Stimulated activated CD8-positive, alpha-beta memory T cell treated with anti-CD3 and anti-CD28 coated beads, Interleukin-4, amount 100 ng/mL, for 4 hours (primary cell): ENCODE data around the gene ZBTB44.
"Not testable (repeated sequence)": the region's sequence is repeated elsewhere in the genome, so short reads cannot be mapped to it uniquely, and the experiment has no call there.

ENCODE experiments used
- DNase-seq, 2 donors: peaks; one replicate each; pipeline ENCODE4 v3.0.0-alpha.2; 2020; ENCODE audit warnings: low read depth in 2 of 2, low spot score in 1 of 2

Gene ZBTB44

DNA sequence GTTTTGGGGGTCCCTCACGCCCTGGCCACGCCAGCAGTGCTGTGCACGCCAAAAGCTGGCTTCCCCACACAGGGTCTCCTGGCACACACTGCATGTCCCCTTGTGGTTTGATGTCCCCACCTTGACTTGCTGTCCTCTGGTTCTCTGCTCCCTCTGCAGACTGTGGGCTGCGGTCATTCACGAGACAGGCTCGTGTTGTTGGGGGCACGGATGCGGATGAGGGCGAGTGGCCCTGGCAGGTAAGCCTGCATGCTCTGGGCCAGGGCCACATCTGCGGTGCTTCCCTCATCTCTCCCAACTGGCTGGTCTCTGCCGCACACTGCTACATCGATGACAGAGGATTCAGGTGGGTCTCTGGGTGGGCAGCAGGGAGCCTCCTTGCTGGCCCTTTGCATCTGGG, 114.9 kb downstream of the ZBTB44 start:
- no peak for DNase-seq

DNA sequence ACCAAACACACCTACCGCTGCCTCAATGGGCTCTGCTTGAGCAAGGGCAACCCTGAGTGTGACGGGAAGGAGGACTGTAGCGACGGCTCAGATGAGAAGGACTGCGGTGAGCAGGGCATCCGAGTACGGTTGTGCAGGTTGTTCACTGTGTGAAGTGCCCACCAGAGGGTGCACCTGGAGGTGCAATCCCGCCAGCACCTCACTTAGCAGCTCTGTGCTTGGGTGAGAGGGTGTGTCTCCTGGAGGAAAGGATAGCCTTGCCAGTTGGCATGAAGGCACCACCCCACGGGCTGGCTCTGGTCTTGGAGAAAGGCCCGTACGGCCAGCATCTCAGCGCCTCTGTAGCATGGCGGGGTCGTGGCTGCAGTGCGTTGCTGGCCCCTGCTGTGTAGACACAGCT, 115.8 kb downstream of the ZBTB44 start:
- DNase-seq: no peak

- DNase-seq: no peak
Measured at GRCh38 chr11:130198292-130198691, 116.4 kb downstream of the ZBTB44 start.

DNA sequence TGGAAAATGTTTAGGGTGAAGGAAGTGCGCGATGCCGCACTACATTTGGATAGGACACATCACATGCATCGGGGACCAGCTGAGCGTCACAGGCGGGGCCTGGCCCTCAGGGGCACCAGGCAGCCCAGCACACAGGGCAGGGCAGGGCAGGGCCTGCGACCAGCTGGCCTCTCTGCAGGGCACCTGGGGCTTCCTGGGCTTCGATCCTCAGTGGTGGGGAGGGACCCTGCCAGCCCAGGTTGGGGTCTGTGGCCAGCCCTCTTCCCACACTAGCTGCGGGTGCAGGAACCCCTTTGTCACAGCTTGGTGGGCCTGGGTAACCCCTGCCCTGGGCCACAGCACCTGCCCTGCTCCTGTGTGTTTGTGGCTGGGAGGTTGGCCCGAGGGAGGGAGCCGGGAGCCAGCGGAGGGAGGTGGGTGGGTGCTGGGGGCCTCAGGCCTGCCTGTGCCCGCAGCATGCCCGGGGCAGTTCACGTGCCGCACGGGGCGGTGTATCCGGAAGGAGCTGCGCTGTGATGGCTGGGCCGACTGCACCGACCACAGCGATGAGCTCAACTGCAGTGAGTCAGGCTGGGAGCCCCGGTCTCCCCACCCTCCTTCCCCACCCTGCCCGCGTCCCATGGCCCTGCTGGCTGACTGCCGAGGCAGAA, 117.2 kb downstream of the ZBTB44 start:
- DNase-seq: no peak

GRCh38 chr11:130194241-130195023, 120.3 kb downstream of the ZBTB44 start:
- DNase-seq: no peak

DNA sequence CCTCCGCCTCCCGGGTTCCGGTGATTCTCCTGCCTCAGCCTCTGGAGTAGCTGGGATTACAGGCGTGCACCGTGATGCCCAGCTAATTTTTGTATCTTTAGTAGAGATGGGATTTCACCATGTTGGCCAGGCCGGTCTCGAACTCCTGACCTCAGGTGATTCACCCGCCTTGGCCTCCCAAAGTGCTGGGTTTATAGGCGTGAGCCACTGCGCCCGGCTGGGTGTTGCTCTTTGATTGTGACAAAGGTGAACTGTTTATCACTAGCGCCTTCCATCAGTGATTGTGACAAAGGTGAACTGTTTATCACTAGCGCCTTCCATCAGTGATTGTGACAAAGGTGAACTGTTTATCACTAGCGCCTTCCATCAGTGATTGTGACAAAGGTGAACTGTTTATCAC, 121.2 kb downstream of the ZBTB44 start:
- not testable (repeated sequence) for DNase-seq

- no peak for DNase-seq
Measured at GRCh38 chr11:130192845-130193267, 121.9 kb downstream of the ZBTB44 start.

DNA sequence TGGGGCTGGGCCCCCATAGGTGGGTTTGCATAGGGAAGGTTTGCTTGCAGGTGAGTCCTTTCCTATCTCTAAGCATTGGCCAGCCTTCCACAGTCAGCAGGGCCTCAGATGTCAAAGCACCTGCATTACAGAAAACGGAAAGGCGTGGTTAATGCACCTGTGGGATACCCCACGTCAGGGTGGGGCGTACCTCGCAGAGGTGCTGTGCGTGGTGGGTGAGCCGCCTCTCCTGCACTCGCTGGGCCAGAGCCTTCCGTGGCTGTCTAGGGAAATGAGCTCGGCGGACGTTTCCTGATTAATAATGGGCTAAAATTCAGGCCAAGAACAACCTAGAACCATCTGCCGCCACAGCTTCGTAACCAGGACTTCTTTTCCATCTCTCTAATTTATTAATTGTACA, 122.8 kb downstream of the ZBTB44 start:
- DNase-seq: no peak

GRCh38 chr11:130190371-130190881, 124.3 kb downstream of the ZBTB44 start:
- DNase-seq: no peak

- no peak for DNase-seq
Measured at GRCh38 chr11:130189492-130190210, 125.1 kb downstream of the ZBTB44 start.

DNA sequence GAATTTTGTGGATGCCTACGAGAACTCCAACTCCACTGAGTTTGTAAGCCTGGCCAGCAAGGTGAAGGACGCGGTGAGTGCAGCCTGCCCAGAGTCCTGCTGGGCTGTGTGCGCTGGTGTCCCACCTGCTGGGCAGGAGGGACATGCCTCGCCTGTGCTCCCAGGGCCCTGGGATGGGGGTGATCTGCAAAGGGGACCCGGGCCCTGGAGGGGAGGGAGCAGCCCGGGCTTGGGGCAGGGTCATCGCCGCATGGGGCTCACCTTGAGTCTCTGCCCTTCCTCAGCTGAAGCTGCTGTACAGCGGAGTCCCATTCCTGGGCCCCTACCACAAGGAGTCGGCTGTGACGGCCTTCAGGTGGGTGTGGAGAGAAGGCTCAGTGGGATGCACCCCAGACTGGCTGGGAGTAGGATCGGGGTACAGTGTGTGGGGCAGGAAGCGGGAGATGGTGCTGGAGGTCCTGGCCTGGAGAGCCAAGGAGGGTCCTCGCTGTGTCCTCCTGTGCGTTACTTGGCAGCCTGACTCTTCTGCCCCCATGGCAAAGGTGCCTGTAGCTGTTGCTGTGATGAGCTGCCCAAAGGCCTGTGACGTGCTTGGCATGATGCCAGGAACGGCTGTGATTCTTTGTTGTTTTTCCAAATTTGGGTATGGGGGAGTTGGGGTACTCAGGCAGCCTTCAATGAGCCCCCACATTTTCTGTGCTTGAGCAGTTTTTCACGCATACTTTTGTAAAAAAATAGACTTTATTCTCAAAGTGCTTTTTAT, 126.0 kb downstream of the ZBTB44 start:
- no peak for DNase-seq

GRCh38 chr11:130188047-130188446, 126.7 kb downstream of the ZBTB44 start:
- DNase-seq: no peak

DNA sequence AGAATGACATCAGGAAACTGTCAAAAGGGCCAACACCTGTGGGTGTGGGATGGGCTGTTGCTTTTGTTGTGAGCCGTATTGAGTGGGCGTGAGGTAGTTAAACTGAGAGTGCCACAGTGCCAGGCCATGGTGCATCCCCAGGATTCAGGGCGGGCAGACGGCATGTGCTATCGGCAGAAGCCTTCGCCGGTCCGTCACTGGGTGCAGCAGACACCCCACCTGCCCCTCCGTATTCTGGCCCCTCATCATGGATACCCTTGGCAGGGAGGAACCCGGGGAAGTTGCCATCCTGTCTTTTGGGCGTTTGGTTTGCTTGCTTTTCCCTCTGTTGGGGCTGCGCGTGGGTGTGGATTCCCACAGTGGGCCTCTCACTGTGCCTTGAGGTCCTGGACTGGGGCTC, 127.6 kb downstream of the ZBTB44 start:
- no peak for DNase-seq

DNA sequence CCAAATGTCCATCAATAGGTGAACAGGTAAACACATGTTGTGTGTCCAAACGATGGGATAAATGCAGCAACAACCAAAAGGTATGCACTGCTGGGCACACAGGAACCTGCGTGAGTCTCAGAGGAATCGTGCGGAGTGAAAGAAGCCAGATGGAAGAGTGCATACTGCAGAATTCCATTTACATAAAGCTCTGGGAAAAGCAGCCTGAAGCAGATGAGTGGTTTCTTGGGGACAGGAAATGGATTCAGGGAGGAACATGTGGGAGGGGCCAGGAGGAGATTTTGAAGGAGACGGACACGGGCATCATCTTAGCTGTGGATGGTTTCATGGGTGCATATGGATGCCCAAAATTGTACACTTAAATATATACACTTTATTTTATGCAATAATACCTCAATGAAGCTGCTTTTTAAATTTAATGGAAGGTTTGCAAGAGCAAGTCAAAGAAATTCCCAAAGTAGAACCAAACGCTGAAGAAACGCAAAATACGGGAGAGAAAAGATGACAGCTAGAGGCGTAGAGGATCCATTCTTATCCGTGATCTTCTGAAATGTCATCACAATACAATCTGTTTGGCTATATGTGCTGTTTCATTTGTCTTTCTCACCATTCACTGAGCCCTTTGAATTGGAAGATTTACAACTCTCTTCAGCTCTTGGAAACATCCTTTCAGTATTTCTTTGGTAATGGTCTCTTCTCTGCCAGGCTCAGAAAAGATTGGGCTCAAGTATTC, 130.7 kb downstream of the ZBTB44 start:
- DNase-seq: no peak

- DNase-seq: no peak
Measured at GRCh38 chr11:130181295-130182272, 133.1 kb downstream of the ZBTB44 start.

DNA sequence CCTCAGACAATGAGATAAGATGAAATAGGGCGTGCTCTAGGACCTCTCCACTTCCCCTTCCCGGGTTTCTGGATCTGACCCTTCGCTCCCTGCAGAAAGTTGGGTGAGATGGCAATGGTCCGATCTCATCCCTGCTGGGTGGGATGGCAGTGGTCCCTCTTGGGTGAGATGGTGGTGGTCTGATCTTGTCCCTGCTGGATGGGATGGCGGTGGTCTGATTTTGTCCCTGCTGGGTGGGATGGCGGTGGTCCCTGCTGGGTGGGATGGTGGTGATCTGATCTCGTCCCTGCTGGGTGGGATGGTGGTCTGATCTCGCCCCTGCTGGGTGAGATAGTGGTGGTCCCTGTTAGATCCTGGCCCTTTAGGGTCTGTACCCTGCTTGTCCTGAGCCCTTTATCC, 133.8 kb downstream of the ZBTB44 start:
- no peak for DNase-seq

GRCh38 chr11:130180491-130180890, 134.2 kb downstream of the ZBTB44 start:
- no peak for DNase-seq

GRCh38 chr11:130179396-130180306, 135.1 kb downstream of the ZBTB44 start:
- DNase-seq: no peak
